AG04449 (cell line): ENCODE measurements around the gene NID1.
A peak's percentile ranks its signal among the peaks of the same experiment; 100 is the strongest.
"Not testable (repeated sequence)": the region's sequence is repeated elsewhere in the genome, so short reads cannot be mapped to it uniquely, and the experiment has no call there.

Experiments used
- CTCF ChIA-PET: fragments of 350-600 bp; formaldehyde crosslinking; extraction: SDS; loops from one replicate; lab custom pipeline; 2021; ENCODE audit warnings: antibody characterized with exemption; lab: Yijun Ruan, JAX
- POLR2A ChIA-PET: fragments of 400-600, 350-600 bp; formaldehyde crosslinking; extraction: SDS; loops from one replicate; lab custom pipeline; 2020; ENCODE audit warnings: antibody characterized with exemption, inconsistent platforms; lab: Yijun Ruan, JAX
- DNase-seq: peaks from one replicate; pipeline ENCODE4 v3.0.0-alpha.2; 2010; ENCODE audit warnings: low read depth, low spot score
- H3K4me3 ChIP-seq: 2 replicates; pipeline ENCODE4 v1.5.1; 2011; ENCODE audit warnings: low read depth, mild to moderate bottlenecking, control low read depth, low read length
- TF ChIP-seq, protein P1 (sequence below): IDR thresholded peaks from one replicate; pipeline ENCODE4 v1.5.1; 2011; ENCODE audit warnings: mild to moderate bottlenecking, moderate library complexity, low read length, control low read depth, inconsistent platforms; ENCODE audit not compliant: insufficient read depth; ENCODE audit errors: missing control alignments

NID1 gene

GRCh38 chr1:235974616-235975015 is 90.3 kb downstream of the NID1 start:
- ChIA-PET CTCF (interaction anchor here (0.6 to 4.3 kb wide), 10 partner anchors 9 to 469 kb away, joined by 3 to 29 read pairs (median 4); partner anchors contain the start of gene LYST), POLR2A (interaction anchor here (1.2 kb wide), 1 partner anchor 9 kb away, joined by 5 read pairs; no protein-coding TSS in a partner anchor)
- no peak overlapping the region for H3K4me3 ChIP-seq
- DNase-seq: no peak
- TF ChIP-seq, protein P1, sequence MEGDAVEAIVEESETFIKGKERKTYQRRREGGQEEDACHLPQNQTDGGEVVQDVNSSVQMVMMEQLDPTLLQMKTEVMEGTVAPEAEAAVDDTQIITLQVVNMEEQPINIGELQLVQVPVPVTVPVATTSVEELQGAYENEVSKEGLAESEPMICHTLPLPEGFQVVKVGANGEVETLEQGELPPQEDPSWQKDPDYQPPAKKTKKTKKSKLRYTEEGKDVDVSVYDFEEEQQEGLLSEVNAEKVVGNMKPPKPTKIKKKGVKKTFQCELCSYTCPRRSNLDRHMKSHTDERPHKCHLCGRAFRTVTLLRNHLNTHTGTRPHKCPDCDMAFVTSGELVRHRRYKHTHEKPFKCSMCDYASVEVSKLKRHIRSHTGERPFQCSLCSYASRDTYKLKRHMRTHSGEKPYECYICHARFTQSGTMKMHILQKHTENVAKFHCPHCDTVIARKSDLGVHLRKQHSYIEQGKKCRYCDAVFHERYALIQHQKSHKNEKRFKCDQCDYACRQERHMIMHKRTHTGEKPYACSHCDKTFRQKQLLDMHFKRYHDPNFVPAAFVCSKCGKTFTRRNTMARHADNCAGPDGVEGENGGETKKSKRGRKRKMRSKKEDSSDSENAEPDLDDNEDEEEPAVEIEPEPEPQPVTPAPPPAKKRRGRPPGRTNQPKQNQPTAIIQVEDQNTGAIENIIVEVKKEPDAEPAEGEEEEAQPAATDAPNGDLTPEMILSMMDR: no peak

- CTCF ChIA-PET: interaction anchor here (0.7 to 5.0 kb wide), 45 partner anchors 9 to 869 kb away, joined by 3 to 83 read pairs (median 8); partner anchors contain the start of genes LYST and NID1
- POLR2A ChIA-PET: interaction anchor here (1.0 to 1.8 kb wide), 5 partner anchors 11 to 189 kb away, joined by 3 to 10 read pairs (median 5); partner anchors contain the start of gene NID1
- not testable (repeated sequence) for H3K4me3 ChIP-seq, DNase-seq
Observed at GRCh38 chr1:235972691-235973090, 92.2 kb downstream of the NID1 start.

- POLR2A ChIA-PET: interaction anchor here (1.0 to 1.8 kb wide), 8 partner anchors 11 to 468 kb away, joined by 3 to 10 read pairs (median 4); partner anchors contain the start of genes B3GALNT2 and NID1
Observed at GRCh38 chr1:235972311-235972689, 92.6 kb downstream of the NID1 start.

GRCh38 chr1:235971571-235972310 is 93.1 kb downstream of the NID1 start:
- H3K4me3 ChIP-seq: peak overlapping the region; percentile 52
- ChIA-PET CTCF (interaction anchor here (0.6 to 5.0 kb wide), 96 partner anchors 9 to 868 kb away, joined by 3 to 83 read pairs (median 5); partner anchors contain the start of genes LYST and NID1), POLR2A (interaction anchor here (0.6 to 1.8 kb wide), 13 partner anchors 12 to 467 kb away, joined by 3 to 10 read pairs (median 4); partner anchors contain the start of genes B3GALNT2, LYST and NID1)
- peak; percentile 74 for DNase-seq
- TF ChIP-seq, protein P1: peak; percentile 84

More at GRCh38 chr1:235972311-235972689, 92.6 kb downstream of the NID1 start:
- H3K4me3 ChIP-seq: peak overlapping the region; percentile 52
- TF ChIP-seq, protein P1: no peak
- peak; percentile 68 for DNase-seq
- CTCF ChIA-PET: interaction anchor here (0.6 to 5.0 kb wide), 78 partner anchors 9 to 869 kb away, joined by 3 to 83 read pairs (median 6); partner anchors contain the start of genes LYST and NID1

- POLR2A ChIA-PET: interaction anchor here (0.6 to 1.8 kb wide), 11 partner anchors 13 to 466 kb away, joined by 3 to 10 read pairs (median 4); partner anchors contain the start of genes B3GALNT2 and LYST
- TF ChIP-seq, protein P1: no peak
- CTCF ChIA-PET: interaction anchor here (0.6 to 5.0 kb wide), 78 partner anchors 8 to 804 kb away, joined by 3 to 83 read pairs (median 6); partner anchors contain the start of genes LYST and NID1
- no peak overlapping the region for H3K4me3 ChIP-seq
- no peak for DNase-seq
Observed at GRCh38 chr1:235971020-235971419, 93.9 kb downstream of the NID1 start.

DNA sequence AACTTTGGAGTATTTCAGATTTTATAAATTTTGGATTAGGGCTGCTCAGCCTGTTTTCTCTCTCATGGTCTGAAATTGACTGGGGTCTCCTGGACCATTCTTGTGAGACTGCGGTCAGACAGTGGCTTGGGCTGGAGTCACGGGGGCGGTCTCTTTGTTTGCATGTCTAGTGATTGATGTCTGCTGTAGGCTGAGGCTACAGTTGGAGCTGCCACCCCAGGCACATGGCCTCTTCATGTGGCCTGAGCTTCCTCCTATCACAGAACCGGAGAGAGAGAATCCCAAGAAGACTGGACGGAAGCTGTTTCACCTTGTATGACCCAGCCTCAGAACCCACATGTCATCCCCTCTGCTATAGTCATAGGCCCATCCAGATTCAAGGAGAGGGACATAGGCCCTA is 96.1 kb downstream of the NID1 start:
- POLR2A ChIA-PET: no interaction called here
- TF ChIP-seq, protein P1: no peak
- CTCF ChIA-PET: interaction anchor here (1.0 to 5.0 kb wide), 6 partner anchors 10 to 464 kb away, joined by 3 to 83 read pairs (median 6); partner anchors contain the start of genes B3GALNT2 and LYST

DNA sequence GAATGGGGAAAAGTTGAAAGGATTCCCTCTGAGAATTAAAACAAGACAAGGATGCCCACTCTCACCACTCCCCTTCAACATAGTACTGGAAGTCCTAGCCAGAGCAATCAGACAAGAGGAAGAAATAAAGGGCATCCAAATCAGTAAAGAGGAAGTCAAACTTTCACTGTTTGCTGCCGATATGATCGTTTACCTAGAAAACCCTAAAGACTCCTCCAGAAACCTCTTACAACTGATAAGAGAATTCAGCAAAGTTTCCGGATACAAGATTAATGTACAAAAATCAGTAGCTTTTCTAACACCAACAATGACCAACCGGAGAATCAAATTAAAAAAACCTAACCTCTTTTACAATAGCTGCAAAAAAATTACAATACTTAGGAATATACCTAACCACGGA is 98.8 kb downstream of the NID1 start:
- DNase-seq, H3K4me3 ChIP-seq, POLR2A ChIA-PET: not testable (repeated sequence)
- CTCF ChIA-PET: interaction anchor here (1.5 kb wide), 1 partner anchor 9 kb away, joined by 4 read pairs; no protein-coding TSS in a partner anchor

More for the DNA sequence above, 96.1 kb downstream of the NID1 start:
- H3K4me3 ChIP-seq: no peak overlapping the region
- no peak for DNase-seq
